ENCODE data around the gene TXNDC17. TPM values are rescaled to one million over a fixed set of nuclear protein-coding genes. Genes with fewer than 3 reads are reported as not detected.
A peak's percentile ranks its signal among the peaks of the same experiment; 100 is the strongest.
"Not testable (repeated sequence)": the region's sequence is repeated elsewhere in the genome, so short reads cannot be mapped to it uniquely, and the experiment has no call there.

Gene TXNDC17
- total RNA-seq, 1 experiment from 2014 or later, result 62.0 TPM

DNA sequence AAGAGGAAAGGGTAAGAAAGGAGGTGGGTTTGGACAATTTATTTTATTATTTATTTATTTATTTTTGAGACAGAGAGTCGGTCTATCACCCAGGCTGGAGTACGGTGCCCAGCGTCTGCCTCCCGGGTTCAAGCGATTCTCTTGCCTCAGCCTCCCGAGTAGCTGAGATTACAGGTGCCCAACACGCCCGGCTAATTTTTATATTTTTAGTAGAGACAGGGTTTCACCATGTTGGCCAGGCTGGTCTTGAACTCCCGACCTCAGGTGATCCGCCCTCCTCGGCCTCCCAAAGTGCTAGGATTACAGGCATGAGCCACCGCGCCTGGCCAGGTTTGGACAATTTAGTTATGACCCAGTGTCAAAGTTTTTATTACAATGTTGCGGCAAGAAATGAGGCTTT lies 22.3 kb downstream of the TXNDC17 start:
- not testable (repeated sequence) for H3K9me3 ChIP-seq (replicated peaks); H3K27me3 ChIP-seq

DNA sequence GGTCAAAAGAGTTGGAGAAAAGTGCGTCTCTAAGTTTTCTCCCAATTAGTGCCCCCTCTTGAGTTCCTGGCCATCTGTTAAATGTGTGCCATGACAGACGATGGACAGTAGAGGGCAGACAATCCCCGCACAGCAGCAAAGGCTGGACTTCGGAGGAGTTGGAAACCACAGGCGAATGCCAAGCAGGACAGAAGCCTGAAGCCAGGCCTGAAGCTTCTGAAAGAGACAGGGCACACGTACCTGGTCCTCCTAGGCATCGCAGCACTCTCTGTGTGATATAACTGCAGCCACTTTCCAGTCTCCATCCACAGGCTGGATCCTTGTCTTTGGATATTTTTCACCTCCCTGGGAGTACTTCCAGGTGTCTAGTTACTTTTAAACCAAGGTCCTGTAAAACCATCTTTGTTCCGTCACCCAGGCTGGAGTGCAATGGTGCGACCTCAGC lies 25.2 kb downstream of the TXNDC17 start:
- no peak overlapping the region for H3K4me3 ChIP-seq
- no peaks in the 10 kb centered on the region for H3K36me3 ChIP-seq
- H3K4me1 ChIP-seq, result no peaks in the 10 kb centered on the region
- H3K9me3 ChIP-seq (replicated peaks), result no peaks in the 10 kb centered on the region
- H3K27me3 ChIP-seq, result no peaks in the 10 kb centered on the region
- no peak overlapping the region for H3K27ac ChIP-seq
- DNase-seq, result peak; percentile 59 to 82

More for the DNA sequence above, 22.3 kb downstream of the TXNDC17 start:
- not testable (repeated sequence) for H3K36me3 ChIP-seq, H3K4me3 ChIP-seq, H3K27ac ChIP-seq, DNase-seq, H3K4me1 ChIP-seq

GRCh38 chr17:6666557-6666956 lies 25.7 kb downstream of the TXNDC17 start:
- DNase-seq, result no peak
- Histone ChIP-seq H3K27me3 (no peaks in the 10 kb centered on the region), H3K4me1 (no peaks in the 10 kb centered on the region), H3K36me3 (no peaks in the 10 kb centered on the region), H3K4me3 (no peak overlapping the region), H3K27ac (no peak overlapping the region), H3K9me3 (replicated peaks) (no peaks in the 10 kb centered on the region)

- H3K27me3 ChIP-seq, result no peaks in the 10 kb centered on the region
- H3K4me1 ChIP-seq, result no peaks in the 10 kb centered on the region
- no peak for DNase-seq
- H3K4me3 ChIP-seq, result no peak overlapping the region
- no peaks in the 10 kb centered on the region for H3K36me3 ChIP-seq
- H3K9me3 ChIP-seq (replicated peaks), result no peaks in the 10 kb centered on the region
- no peak overlapping the region for H3K27ac ChIP-seq
Measured at GRCh38 chr17:6667516-6667915, 26.7 kb downstream of the TXNDC17 start.

- Histone ChIP-seq H3K27ac (no peak overlapping the region), H3K27me3 (no peaks in the 10 kb centered on the region)
Measured at GRCh38 chr17:6668219-6668618, 27.4 kb downstream of the TXNDC17 start.

GRCh38 chr17:6668727-6669425 lies 28.0 kb downstream of the TXNDC17 start:
- no peaks in the 10 kb centered on the region for H3K36me3 ChIP-seq
- H3K27me3 ChIP-seq, result no peaks in the 10 kb centered on the region
- no peak overlapping the region for H3K27ac ChIP-seq
- H3K9me3 ChIP-seq (replicated peaks), result no peaks in the 10 kb centered on the region
- no peak overlapping the region for H3K4me3 ChIP-seq
- DNase-seq, result peak in 1 of 2 experiments; percentile 4
- H3K4me1 ChIP-seq, result no peaks in the 10 kb centered on the region

More at GRCh38 chr17:6668219-6668618, 27.4 kb downstream of the TXNDC17 start:
- DNase-seq, result no peak
- Histone ChIP-seq H3K36me3 (no peaks in the 10 kb centered on the region), H3K4me3 (no peak overlapping the region), H3K9me3 (replicated peaks) (no peaks in the 10 kb centered on the region), H3K4me1 (no peaks in the 10 kb centered on the region)

DNA sequence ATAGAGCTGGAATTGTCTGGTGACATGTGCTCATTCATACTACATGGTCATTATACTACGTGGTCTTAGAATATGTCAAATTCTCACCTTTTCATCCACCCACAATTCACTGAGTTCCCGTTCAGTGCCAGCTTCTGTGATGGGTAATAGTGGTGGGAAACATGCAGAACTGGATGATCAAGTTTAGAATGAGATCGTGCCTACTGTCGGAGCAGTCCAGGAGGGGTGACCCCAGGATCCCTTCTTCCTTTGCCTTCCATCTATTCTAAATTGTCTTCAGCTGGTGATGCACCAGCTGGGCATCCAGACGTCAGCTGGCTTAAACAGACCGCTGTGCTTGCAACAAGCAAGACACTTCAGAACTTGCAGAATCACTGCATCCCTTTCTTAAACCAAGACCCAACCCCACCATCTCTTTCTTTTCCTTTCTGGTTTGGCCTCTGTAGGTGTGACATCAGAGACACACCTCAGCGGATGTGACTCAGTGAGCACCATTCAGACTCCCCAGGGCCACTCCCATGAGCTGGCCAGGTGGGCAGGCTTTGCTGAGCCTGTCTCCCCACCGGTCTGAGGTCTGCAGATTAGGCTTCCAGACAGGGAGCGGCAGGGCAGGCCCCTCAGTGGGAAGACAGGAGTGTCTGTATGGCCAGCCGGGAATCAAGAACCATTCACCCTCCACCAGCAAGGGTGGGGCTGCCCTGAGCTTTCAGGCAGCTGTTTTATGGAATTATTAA lies 28.8 kb downstream of the TXNDC17 start:
- H3K4me1 ChIP-seq, result no peaks in the 10 kb centered on the region
- H3K27me3 ChIP-seq, result no peaks in the 10 kb centered on the region
- no peak for DNase-seq
- no peaks in the 10 kb centered on the region for H3K36me3 ChIP-seq
- H3K4me3 ChIP-seq, result no peak overlapping the region
- H3K27ac ChIP-seq, result no peak overlapping the region
- no peaks in the 10 kb centered on the region for H3K9me3 ChIP-seq (replicated peaks)

DNA sequence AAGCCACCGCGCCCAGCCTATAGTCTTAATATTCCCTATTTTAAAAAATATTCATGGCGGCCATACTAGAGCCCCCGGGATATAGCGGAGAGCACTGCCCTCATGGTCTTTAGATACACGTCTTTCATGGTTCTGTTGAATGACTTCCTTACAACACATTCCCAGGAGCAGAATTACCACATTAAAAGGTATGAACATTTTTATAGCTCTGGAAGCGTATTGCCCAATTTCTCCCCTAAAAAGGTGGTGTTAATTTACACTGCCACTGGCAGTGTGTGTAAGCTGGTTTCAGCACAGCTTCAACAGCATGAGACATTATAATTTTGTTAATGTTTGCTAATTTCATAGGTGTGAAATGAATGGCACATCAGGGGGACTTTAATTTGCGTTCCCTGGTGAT lies 29.7 kb downstream of the TXNDC17 start:
- Histone ChIP-seq H3K4me3 (no peak overlapping the region), H3K27me3 (no peaks in the 10 kb centered on the region), H3K36me3 (no peaks in the 10 kb centered on the region), H3K27ac (no peak overlapping the region), H3K9me3 (replicated peaks) (no peaks in the 10 kb centered on the region), H3K4me1 (no peaks in the 10 kb centered on the region)
- no peak for DNase-seq

DNA sequence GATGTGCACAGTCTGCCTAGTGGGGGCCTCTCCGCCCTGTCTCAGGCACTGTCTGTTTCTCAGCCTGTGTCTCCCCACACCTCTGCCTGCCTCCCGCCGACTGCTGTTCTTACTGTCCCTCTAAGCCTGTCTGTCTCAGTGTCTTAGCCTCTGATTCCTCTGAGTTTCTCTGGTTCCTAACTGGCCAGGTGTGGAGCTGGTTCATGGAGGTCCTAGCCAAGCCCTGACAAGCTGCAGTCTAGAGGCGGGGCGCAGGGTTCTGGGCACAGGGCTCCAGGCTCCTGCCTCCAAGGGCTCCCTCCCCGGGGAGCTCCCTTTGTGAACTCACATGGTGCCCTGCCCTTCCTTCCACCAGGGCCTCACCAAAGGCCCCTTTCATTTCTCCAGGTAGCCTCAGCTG lies 30.1 kb downstream of the TXNDC17 start:
- Histone ChIP-seq H3K4me1 (no peaks in the 10 kb centered on the region), H3K27ac (no peak overlapping the region), H3K36me3 (no peaks in the 10 kb centered on the region), H3K27me3 (no peaks in the 10 kb centered on the region), H3K9me3 (replicated peaks) (no peaks in the 10 kb centered on the region), H3K4me3 (no peak overlapping the region)
- DNase-seq, result no peak

DNA sequence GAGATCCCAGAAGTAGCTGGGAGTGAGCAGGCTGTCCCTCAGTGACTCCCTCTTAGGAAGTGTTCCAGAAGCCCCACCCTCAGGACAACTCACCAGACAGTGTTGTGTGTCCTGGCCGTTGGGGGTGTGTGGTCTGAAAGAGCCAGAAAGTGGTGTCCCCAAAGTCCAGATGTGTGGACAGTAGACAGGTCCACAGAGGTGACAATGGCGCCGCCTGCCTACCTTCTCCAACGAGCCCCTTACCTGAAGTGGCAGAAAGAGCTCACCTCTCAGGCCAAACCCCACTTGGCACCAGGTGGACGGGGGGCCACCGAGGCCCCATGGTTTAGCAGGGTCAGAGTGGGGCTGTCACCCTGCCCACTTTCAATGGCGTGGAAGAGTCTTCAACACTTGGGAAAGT lies 30.6 kb downstream of the TXNDC17 start:
- H3K4me3 ChIP-seq, result no peak overlapping the region
- H3K27me3 ChIP-seq, result no peaks in the 10 kb centered on the region
- H3K36me3 ChIP-seq, result no peaks in the 10 kb centered on the region
- no peaks in the 10 kb centered on the region for H3K9me3 ChIP-seq (replicated peaks)
- H3K27ac ChIP-seq, result no peak overlapping the region
- H3K4me1 ChIP-seq, result no peaks in the 10 kb centered on the region
- no peak for DNase-seq

GRCh38 chr17:6674586-6674985 lies 33.7 kb downstream of the TXNDC17 start:
- DNase-seq, result no peak
- no peak overlapping the region for H3K4me3 ChIP-seq
- H3K4me1 ChIP-seq, result no peaks in the 10 kb centered on the region
- H3K27me3 ChIP-seq, result peaks cover 5% of the 10 kb centered on the region; the same call in 1 of the 2 replicates
- H3K36me3 ChIP-seq, result no peaks in the 10 kb centered on the region
- H3K27ac ChIP-seq, result no peak overlapping the region
- H3K9me3 ChIP-seq (replicated peaks), result no peaks in the 10 kb centered on the region

DNA sequence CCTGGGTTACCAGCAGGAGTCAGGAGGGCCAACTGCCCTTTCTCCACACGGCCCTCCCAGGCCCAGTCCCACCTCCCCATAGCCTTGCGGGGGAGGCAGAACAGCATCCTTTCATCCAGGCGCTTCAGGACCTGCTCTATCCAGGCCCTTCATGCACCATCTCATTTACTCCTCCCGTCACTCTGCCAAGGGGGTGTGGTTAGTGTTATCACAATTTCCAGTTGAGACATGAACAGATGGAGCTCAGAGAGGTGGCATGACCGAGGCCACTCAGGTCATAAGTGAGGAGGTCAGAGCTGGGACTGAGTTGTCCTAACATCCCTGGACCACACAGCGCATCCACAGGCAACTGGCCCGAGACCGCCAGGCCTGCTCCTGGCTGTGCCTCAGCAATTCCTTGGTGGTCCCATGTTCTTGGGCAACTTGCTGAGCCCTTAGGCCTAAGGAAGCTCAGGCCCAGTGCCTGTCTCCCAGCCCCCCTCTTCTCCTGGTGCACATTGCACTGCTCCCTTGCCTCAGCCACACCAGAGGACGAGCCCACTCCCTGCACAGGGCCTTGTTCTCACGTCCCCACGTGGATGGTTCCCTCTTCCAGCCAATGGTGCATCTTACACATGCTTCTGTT lies 34.5 kb downstream of the TXNDC17 start:
- no peak for DNase-seq
- Histone ChIP-seq H3K9me3 (replicated peaks) (no peaks in the 10 kb centered on the region), H3K4me3 (no peak overlapping the region), H3K27me3 (peaks cover 5% of the 10 kb centered on the region; the same call in 1 of the 2 replicates), H3K4me1 (no peaks in the 10 kb centered on the region), H3K27ac (no peak overlapping the region), H3K36me3 (no peaks in the 10 kb centered on the region)

GRCh38 chr17:6676802-6677157 lies 35.9 kb downstream of the TXNDC17 start:
- H3K9me3 ChIP-seq (replicated peaks), result no peaks in the 10 kb centered on the region
- no peaks in the 10 kb centered on the region for H3K36me3 ChIP-seq
- H3K4me3 ChIP-seq, result no peak overlapping the region
- DNase-seq, result no peak
- no peaks in the 10 kb centered on the region for H3K4me1 ChIP-seq
- no peak overlapping the region for H3K27ac ChIP-seq
- peaks cover 5% of the 10 kb centered on the region; the same call in 1 of the 2 replicates for H3K27me3 ChIP-seq

DNA sequence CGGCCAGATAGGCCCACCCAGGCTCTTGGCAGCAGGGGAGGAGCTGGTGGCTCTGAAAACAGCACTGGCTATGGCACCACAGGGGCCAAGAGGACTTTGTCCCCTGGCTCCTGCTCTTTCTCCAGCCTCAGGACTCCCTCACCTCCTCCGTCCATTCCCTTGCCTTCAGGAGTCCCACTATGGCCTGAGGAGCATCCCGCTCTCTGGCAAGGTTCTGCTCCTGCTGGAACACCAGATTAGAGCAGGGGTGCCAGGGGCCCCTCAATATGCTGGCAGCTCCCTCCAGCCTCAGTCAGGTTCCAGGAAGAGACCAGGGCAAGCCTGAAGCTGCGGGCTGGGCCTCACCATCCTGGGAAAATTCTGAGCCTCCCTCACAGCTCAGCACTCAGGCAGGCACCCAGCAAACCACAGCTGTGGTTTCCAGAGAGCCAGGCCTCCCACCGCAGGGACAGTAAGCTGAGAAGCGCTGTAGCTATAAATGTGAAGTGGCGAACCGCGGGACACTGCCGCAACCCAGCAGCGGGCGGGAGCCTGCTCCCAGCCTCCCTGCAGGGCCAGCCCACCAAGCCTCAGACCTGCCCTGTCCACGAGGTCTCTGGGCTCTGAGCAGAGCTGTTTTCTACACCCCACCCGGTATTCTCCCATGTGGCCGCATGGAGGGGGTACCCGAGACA lies 36.4 kb downstream of the TXNDC17 start:
- Histone ChIP-seq H3K36me3 (no peaks in the 10 kb centered on the region), H3K4me1 (no peaks in the 10 kb centered on the region), H3K9me3 (replicated peaks) (no peaks in the 10 kb centered on the region), H3K27ac (no peak overlapping the region), H3K4me3 (no peak overlapping the region), H3K27me3 (peaks cover 5% of the 10 kb centered on the region; the same call in 1 of the 2 replicates)
- peak; percentile 45 to 51 for DNase-seq

DNA sequence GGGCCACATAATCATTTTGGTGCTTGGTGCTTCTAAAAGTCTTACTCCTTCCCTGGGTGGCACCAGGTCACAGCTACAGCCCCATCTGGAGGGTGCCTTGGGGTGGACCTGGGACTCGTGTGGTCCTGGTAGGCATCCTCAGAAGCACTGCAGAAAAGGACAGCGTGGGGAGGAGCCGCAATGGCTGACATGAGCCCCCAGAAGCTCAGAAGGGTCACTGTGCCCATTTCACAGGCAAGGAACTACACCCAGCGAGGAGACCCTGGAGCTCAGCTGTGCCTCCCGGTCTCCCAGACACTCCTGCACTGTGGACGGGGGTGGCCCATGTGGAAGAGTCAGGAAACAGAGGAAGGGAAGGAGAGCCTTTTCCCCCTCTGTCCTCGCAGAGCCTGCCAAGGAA lies 37.1 kb downstream of the TXNDC17 start:
- Histone ChIP-seq H3K36me3 (no peaks in the 10 kb centered on the region), H3K4me1 (no peaks in the 10 kb centered on the region), H3K27me3 (peaks cover 5% of the 10 kb centered on the region; the same call in 1 of the 2 replicates), H3K4me3 (no peak overlapping the region), H3K27ac (no peak overlapping the region), H3K9me3 (replicated peaks) (no peaks in the 10 kb centered on the region)
- no peak for DNase-seq
